ENCODE data around the gene CACTIN. TPM values are rescaled to one million over a fixed set of nuclear protein-coding genes. Genes with fewer than 3 reads are reported as not detected.

CACTIN gene
- total RNA-seq, 1 experiment from 2014 or later: 25.1 TPM

- BruUV-seq (replicated peaks): no TSS peak
- intact Hi-C loops (cut with micrococcal nuclease): no loop called here
- POLR2A ChIA-PET: no interaction called here
These were observed 14.7 kb downstream of the CACTIN start for GRCh38 chr19:3611841-3612240.

DNA sequence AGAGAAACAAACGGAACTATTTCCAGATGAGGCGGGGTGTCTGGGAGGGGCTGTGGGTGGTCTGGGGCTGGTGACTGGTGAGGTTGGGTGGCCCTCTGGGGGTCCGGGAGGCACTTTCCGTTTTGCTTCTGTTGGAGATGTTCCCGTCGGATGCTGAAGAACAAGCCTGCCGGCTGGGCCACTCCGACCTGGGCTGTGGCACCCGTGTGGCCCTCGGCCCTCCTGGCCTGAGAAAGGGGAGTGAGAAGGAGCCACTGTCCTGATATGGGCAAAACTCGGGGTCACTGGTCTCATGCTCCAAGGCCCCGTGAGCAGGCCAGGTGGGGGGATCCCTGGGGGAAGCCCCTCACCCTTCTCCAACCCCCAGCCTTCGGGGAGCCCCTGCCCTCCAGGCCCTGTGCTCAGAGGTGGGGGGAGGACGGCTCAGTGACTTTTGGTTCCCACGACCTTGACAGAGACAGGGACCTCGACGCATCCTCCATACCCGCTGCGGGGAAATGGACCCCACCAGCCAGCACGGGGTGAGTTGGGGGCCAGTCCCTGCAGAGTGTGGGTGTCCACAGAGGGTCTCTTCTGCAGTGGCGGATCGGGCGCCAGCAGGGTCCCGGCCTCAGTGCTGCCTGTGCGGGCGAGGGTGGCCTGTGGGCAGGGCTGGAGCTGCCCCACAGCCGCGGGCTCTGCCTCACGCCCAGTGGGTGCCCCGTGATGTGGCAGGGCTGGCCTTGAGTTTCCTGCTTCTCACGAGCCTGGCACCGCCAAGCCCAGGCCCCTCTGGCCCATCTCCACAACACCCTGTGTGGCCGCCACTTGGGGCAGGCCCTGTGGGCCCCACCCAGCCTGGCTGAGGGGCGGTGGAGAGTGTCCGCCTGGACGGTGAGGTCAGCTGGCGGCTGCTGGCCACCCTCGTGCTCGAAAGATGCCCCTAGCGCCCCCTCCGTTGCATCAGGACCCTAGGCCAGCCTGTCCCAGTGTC, 15.6 kb downstream of the CACTIN start:
- Mint-ChIP-seq H3K4me3 (ENCODE audit: unreplicated experiment) (no peak overlapping the region), H3K36me3 (ENCODE audit: insufficient read depth, unreplicated experiment) (peaks cover 4% of the 10 kb centered on the region), H3K4me1 (ENCODE audit: insufficient read depth, unreplicated experiment) (peaks cover 9% of the 10 kb centered on the region), H3K9me3 (ENCODE audit: unreplicated experiment) (no peaks in the 10 kb centered on the region), H3K27ac (ENCODE audit: low read depth, unreplicated experiment) (no peak overlapping the region), H3K27me3 (ENCODE audit: insufficient read depth, unreplicated experiment) (no peaks in the 10 kb centered on the region)
- ChIA-PET CTCF (interaction anchor here (0.6 kb wide), 1 partner anchor 659 kb away, joined by 3 read pairs; no protein-coding TSS in a partner anchor), POLR2A (no interaction called here)
- DNase-seq (ENCODE audit: unreplicated experiment): no peak
- intact Hi-C loops (cut with micrococcal nuclease): no loop called here
- TF ChIP-seq, protein P1, sequence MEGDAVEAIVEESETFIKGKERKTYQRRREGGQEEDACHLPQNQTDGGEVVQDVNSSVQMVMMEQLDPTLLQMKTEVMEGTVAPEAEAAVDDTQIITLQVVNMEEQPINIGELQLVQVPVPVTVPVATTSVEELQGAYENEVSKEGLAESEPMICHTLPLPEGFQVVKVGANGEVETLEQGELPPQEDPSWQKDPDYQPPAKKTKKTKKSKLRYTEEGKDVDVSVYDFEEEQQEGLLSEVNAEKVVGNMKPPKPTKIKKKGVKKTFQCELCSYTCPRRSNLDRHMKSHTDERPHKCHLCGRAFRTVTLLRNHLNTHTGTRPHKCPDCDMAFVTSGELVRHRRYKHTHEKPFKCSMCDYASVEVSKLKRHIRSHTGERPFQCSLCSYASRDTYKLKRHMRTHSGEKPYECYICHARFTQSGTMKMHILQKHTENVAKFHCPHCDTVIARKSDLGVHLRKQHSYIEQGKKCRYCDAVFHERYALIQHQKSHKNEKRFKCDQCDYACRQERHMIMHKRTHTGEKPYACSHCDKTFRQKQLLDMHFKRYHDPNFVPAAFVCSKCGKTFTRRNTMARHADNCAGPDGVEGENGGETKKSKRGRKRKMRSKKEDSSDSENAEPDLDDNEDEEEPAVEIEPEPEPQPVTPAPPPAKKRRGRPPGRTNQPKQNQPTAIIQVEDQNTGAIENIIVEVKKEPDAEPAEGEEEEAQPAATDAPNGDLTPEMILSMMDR (IDR thresholded peaks at IDR 0.05; ENCODE audit: unreplicated experiment): no peak
- BruUV-seq (replicated peaks): no TSS peak

More at GRCh38 chr19:3611841-3612240, 14.7 kb downstream of the CACTIN start:
- H3K36me3 Mint-ChIP-seq (ENCODE audit: insufficient read depth, unreplicated experiment): peaks cover 4% of the 10 kb centered on the region
- H3K4me1 Mint-ChIP-seq (ENCODE audit: insufficient read depth, unreplicated experiment): peaks cover 9% of the 10 kb centered on the region
- H3K4me3 Mint-ChIP-seq (ENCODE audit: unreplicated experiment): no peak overlapping the region
- no peak for DNase-seq (ENCODE audit: unreplicated experiment)
- no peak overlapping the region for H3K27ac Mint-ChIP-seq (ENCODE audit: low read depth, unreplicated experiment)
- H3K27me3 Mint-ChIP-seq (ENCODE audit: insufficient read depth, unreplicated experiment): no peaks in the 10 kb centered on the region
- CTCF ChIA-PET: interaction anchor here (0.5 to 1.1 kb wide), 2 partner anchors 44 to 126 kb away, joined by 3 to 4 read pairs; no protein-coding TSS in a partner anchor
- no peaks in the 10 kb centered on the region for H3K9me3 Mint-ChIP-seq (ENCODE audit: unreplicated experiment)
- TF ChIP-seq, protein P1 (IDR thresholded peaks at IDR 0.05; ENCODE audit: unreplicated experiment): no peak

- intact Hi-C loops (cut with micrococcal nuclease): no loop called here
- peaks cover 9% of the 10 kb centered on the region for H3K4me1 Mint-ChIP-seq (ENCODE audit: insufficient read depth, unreplicated experiment)
These were observed 16.5 kb downstream of the CACTIN start for GRCh38 chr19:3609779-3610719.

More at GRCh38 chr19:3609779-3610719, 16.5 kb downstream of the CACTIN start:
- TF ChIP-seq, protein P1 (IDR thresholded peaks at IDR 0.05; ENCODE audit: unreplicated experiment): no peak
- no peaks in the 10 kb centered on the region for H3K27me3 Mint-ChIP-seq (ENCODE audit: insufficient read depth, unreplicated experiment)
- peaks cover 4% of the 10 kb centered on the region for H3K36me3 Mint-ChIP-seq (ENCODE audit: insufficient read depth, unreplicated experiment)
- ChIA-PET CTCF (interaction anchor here (0.7 kb wide), 1 partner anchor 411 kb away, joined by 6 read pairs; no protein-coding TSS in a partner anchor), POLR2A (no interaction called here)
- H3K4me3 Mint-ChIP-seq (ENCODE audit: unreplicated experiment): no peak overlapping the region
- BruUV-seq (replicated peaks): no TSS peak
- no peak for DNase-seq (ENCODE audit: unreplicated experiment)
- no peaks in the 10 kb centered on the region for H3K9me3 Mint-ChIP-seq (ENCODE audit: unreplicated experiment)
- no peak overlapping the region for H3K27ac Mint-ChIP-seq (ENCODE audit: low read depth, unreplicated experiment)
